A549 (cell line): ENCODE measurements around the gene SYNPR.

Experiments used
- CTCF ChIP-seq: fragments of >200 bp; sonication (Bioruptor Twin); formaldehyde crosslinking; IDR thresholded peaks from 3 replicates; pipeline ENCODE4 v1.5.1; 2016
- GATA3 ChIP-seq: IDR thresholded peaks from 2 replicates; pipeline ENCODE4 v1.6.1; 2012; ENCODE audit warnings: borderline replicate concordance
- POLR2A ChIP-seq: IDR thresholded peaks from 2 replicates; pipeline ENCODE4 v1.6.1; 2012; ENCODE audit warnings: mild to moderate bottlenecking, low read length
- TF ChIP-seq, protein P1 (sequence below): IDR thresholded peaks from 2 replicates; pipeline ENCODE4 v1.6.1; 2012
- TF ChIP-seq, protein P2 (sequence below): fragments of 150-350 bp; IDR thresholded peaks from 2 replicates; pipeline ENCODE4 v1.6.1; 2014; ENCODE audit warnings: low read depth, mild to moderate bottlenecking, low read length

DNA sequence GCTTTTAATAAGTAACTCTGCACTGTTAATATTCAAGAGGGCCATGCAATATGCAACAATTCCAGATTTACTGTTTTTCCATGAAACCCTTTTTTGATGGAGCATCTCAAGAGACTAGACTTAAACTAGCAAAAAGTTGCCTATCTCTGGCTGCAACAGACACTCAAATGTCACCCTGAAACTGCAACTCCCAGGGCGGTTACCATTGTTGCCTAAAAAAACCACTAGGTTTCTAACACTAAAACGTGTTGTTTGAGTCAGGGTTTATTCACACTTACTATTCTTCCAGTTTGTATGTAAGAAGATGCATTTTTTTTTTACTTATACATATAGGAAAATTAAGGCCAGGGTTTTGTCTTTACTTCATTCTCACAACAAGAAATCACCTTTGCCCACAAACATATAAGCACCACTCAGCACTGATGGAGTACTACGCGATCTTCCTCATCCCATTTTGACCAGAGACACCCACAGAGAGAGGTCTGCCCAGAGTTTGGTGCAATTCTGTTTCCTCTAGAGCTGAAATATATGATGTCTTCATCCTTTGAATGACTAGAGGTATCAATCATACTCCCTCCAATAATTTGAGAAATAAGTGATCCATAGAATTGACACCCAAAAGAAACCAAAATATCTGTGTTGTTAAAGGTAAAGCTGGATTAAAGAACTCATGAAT is 250.4 kb downstream of the SYNPR start:
- TF ChIP-seq, protein P1, sequence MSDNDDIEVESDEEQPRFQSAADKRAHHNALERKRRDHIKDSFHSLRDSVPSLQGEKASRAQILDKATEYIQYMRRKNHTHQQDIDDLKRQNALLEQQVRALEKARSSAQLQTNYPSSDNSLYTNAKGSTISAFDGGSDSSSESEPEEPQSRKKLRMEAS, result no peak
- no peak for TF ChIP-seq CTCF
- no peak for TF ChIP-seq GATA3
- TF ChIP-seq, protein P2, sequence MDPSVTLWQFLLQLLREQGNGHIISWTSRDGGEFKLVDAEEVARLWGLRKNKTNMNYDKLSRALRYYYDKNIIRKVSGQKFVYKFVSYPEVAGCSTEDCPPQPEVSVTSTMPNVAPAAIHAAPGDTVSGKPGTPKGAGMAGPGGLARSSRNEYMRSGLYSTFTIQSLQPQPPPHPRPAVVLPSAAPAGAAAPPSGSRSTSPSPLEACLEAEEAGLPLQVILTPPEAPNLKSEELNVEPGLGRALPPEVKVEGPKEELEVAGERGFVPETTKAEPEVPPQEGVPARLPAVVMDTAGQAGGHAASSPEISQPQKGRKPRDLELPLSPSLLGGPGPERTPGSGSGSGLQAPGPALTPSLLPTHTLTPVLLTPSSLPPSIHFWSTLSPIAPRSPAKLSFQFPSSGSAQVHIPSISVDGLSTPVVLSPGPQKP, result no peak
- TF ChIP-seq POLR2A, result no peak
